HepG2 (cell line): ENCODE data around the gene TAL2. TPM values are rescaled to one million over a fixed set of nuclear protein-coding genes. Genes with fewer than 3 reads are reported as not detected.

Experiments
- ATAC-seq: fragments of 200-7000 bp; cut with Tn5 transposase; 3 replicates; pipeline ENCODE4 v1.9.1; 2020; ENCODE audit warnings: mild to moderate bottlenecking, moderate library complexity
- BruUV-seq: library from RNA; stranded (reverse); fragments of 400-500 nt; replicated peaks from 2 replicates; lab custom pipeline; 2021; lab: Mats Ljungman, UMichigan
- CTCF ChIA-PET: fragments of 300-600 bp; formaldehyde crosslinking; extraction: SDS; loops from one replicate; lab custom pipeline; 2021; ENCODE audit warnings: low total read pairs, inconsistent platforms, low intra/inter-chr PET ratio; lab: Yijun Ruan, JAX
- POLR2A ChIA-PET: fragments of 350-600 bp; sonication (Branson Sonifier 250); formaldehyde crosslinking; loops from one replicate; lab custom pipeline; 2020; ENCODE audit warnings: antibody characterized with exemption, inconsistent platforms; lab: Yijun Ruan, JAX
- DNase-seq: peaks from one replicate; pipeline ENCODE4 v3.0.0-alpha.2; 2015; ENCODE audit warnings: low spot score
- FAIRE-seq: peaks from 3 replicates; lab custom pipeline; 2011; peaks lifted over from hg19 to GRCh38; lab: Jason Lieb, UNC
- H2AFZ ChIP-seq: one replicate; pipeline ENCODE4 v1.6.1; 2011; ENCODE audit warnings: low read length, inconsistent platforms
- H3K27ac ChIP-seq: fragments of 300-600 bp; 3 replicates; pipeline ENCODE4 v1.8.0; 2011; ENCODE audit warnings: mixed run types, mild to moderate bottlenecking, mixed read lengths, low read length, inconsistent platforms; ENCODE audit not compliant: insufficient read depth; ENCODE audit errors: extremely low read length
- H3K27me3 ChIP-seq, 2 experiments: fragments of 200-600 bp in 1 of 2; 2 replicates in 1 of 2; 3 replicates in 1 of 2; pipeline versions ENCODE4 v1.6.0 to v1.8.0; 2011; ENCODE audit warnings: low read length in 2 of 2, mild to moderate bottlenecking in 2 of 2, moderate library complexity in 2 of 2, inconsistent platforms in 1 of 2; ENCODE audit not compliant: insufficient read depth in 2 of 2, control insufficient read depth in 1 of 2
- H3K36me3 ChIP-seq, 2 experiments: fragments of 200-600 bp in 1 of 2; replicated peaks in 1 of 2; 2 replicates in 1 of 2; 3 replicates in 1 of 2; pipeline versions ENCODE4 v1.5.1 to v1.8.0; 2011; ENCODE audit warnings: low read length in 2 of 2, inconsistent platforms in 1 of 2; ENCODE audit not compliant: insufficient read depth in 2 of 2, control insufficient read depth in 1 of 2
- H3K4me1 ChIP-seq: 2 replicates; pipeline ENCODE4 v1.5.1; 2012; ENCODE audit warnings: low read length, inconsistent platforms; ENCODE audit not compliant: insufficient read depth
- H3K4me2 ChIP-seq: 2 replicates; pipeline ENCODE4 v1.6.0; 2011; ENCODE audit warnings: low read depth, low read length, inconsistent platforms
- H3K4me3 ChIP-seq, 3 experiments: fragments of 200-600 bp in 1 of 3; sonication (generic), shearing (Covaris generic) in 1 of 3; replicated peaks in 1 of 3; 2 replicates each; pipeline ENCODE4 v1.5.1; 2011 to 2016; ENCODE audit warnings: low read length in 3 of 3, inconsistent platforms in 2 of 3, low read depth in 2 of 3, mild to moderate bottlenecking in 2 of 3, control low read depth in 1 of 3, mixed read lengths in 1 of 3; ENCODE audit not compliant: insufficient read depth in 1 of 3
- H3K79me2 ChIP-seq: one replicate; pipeline ENCODE4 v1.6.1; 2011; ENCODE audit warnings: low read length, inconsistent platforms; ENCODE audit not compliant: insufficient read depth
- H3K9ac ChIP-seq: 2 replicates; pipeline ENCODE4 v1.6.0; 2011; ENCODE audit warnings: mild to moderate bottlenecking, low read depth, low read length, inconsistent platforms; ENCODE audit not compliant: insufficient read depth
- H3K9me3 ChIP-seq: 2 replicates; pipeline ENCODE4 v1.5.1; 2012; ENCODE audit warnings: mild to moderate bottlenecking, low read length
- H4K20me1 ChIP-seq: 2 replicates; pipeline ENCODE4 v1.6.0; 2011; ENCODE audit warnings: inconsistent platforms, mild to moderate bottlenecking, low read length, moderate library complexity; ENCODE audit not compliant: insufficient read depth
- ADNP ChIP-seq: sonication (generic); formaldehyde crosslinking; IDR thresholded peaks from 2 replicates; pipeline ENCODE4 v1.4.0; 2020; ENCODE audit warnings: missing genetic modification reagents
- FOXJ3 ChIP-seq: sonication (generic); formaldehyde crosslinking; IDR thresholded peaks from 2 replicates; pipeline ENCODE4 v1.4.0; 2020; ENCODE audit warnings: missing genetic modification reagents, mild to moderate bottlenecking, borderline replicate concordance
- GTF3A ChIP-seq: sonication (generic); formaldehyde crosslinking; conservative IDR thresholded peaks from 2 replicates; pipeline ENCODE4 v1.4.0; 2020; ENCODE audit warnings: mild to moderate bottlenecking, missing genetic modification reagents
- MLX ChIP-seq: IDR thresholded peaks from 2 replicates; pipeline ENCODE4 v1.6.1; 2016
- MXD4 ChIP-seq: IDR thresholded peaks from 2 replicates; pipeline ENCODE4 v1.6.1; 2016; ENCODE audit warnings: mild to moderate bottlenecking, missing biosample characterization, missing genetic modification reagents
- NCOA1 ChIP-seq: sonication (generic); formaldehyde crosslinking; IDR thresholded peaks from 2 replicates; pipeline ENCODE4 v1.9.0; 2021; ENCODE audit warnings: missing genetic modification reagents
- NCOR1 ChIP-seq: fragments of 200-600 bp; sonication (generic); IDR thresholded peaks from 2 replicates; pipeline ENCODE4 v1.7.0; 2017; ENCODE audit warnings: antibody characterized with exemption, low read length, borderline replicate concordance
- RAD21 ChIP-seq: fragments of 450-650 bp; formaldehyde crosslinking; IDR thresholded peaks from 2 replicates; pipeline ENCODE4 v1.5.0; 2020; ENCODE audit warnings: mild to moderate bottlenecking
- TEAD3 ChIP-seq: optimal IDR thresholded peaks from 2 replicates; pipeline ENCODE3; 2016; ENCODE audit warnings: borderline replicate concordance
- ZBTB10 ChIP-seq: sonication (generic); formaldehyde crosslinking; IDR thresholded peaks from 2 replicates; pipeline ENCODE4 v1.4.0; 2020; ENCODE audit warnings: missing genetic modification reagents, borderline replicate concordance
- ZNF432 ChIP-seq: sonication (generic); formaldehyde crosslinking; IDR thresholded peaks from 2 replicates; pipeline ENCODE4 v1.5.0; 2020; ENCODE audit warnings: missing genetic modification reagents, mild to moderate bottlenecking, borderline replicate concordance
- ZNF607 ChIP-seq: sonication (generic); formaldehyde crosslinking; IDR thresholded peaks from 2 replicates; pipeline ENCODE4 v1.5.1; 2020; ENCODE audit warnings: missing genetic modification reagents, mild to moderate bottlenecking, borderline replicate concordance
- ZNF672 ChIP-seq: sonication (generic); formaldehyde crosslinking; IDR thresholded peaks from 2 replicates; pipeline ENCODE4 v1.8.1; 2022; ENCODE audit warnings: missing genetic modification reagents
- in situ Hi-C: cut with HindIII; loops from 2 replicates; pipeline ENCODE4 v1.10.0; 2017; ENCODE audit warnings: low pct_unique_long_range_greater_than_20kb; ENCODE audit not compliant: extremely low pct_ligation_motif_present
- intact Hi-C: fragments of 100-400 bp; cut with micrococcal nuclease; formaldehyde crosslinking; loops from one replicate; pipeline ENCODE4 v1.10.0; 2022; ENCODE audit not compliant: unreplicated experiment
- polyA plus RNA-seq, 8 experiments: library from polyadenylated mRNA; depleted of rRNA in 3 of 8; stranded (reverse) in 7 of 8; unstranded in 1 of 8; fragments of >200 nt; fragmentation: Illumina TruSeq in 4 of 8; extraction: Trizol in 4 of 8; gene quantifications; 2 replicates each; pipeline versions ENCODE4 v1.2.1 to v1.2.3, GENCODE V29; 2011 to 2016; ENCODE audit warnings: low read depth in 4 of 8, missing spikeins in 1 of 8, mixed read lengths in 1 of 8; ENCODE audit not compliant: insufficient read depth in 1 of 8
- total RNA-seq, 5 experiments: library from RNA; depleted of rRNA; stranded (reverse); fragments of >200 nt; fragmentation: Illumina TruSeq; extraction: Trizol; gene quantifications; 2 replicates each; pipeline ENCODE4 v1.2.3, GENCODE V29; 2016; ENCODE audit warnings: low read depth in 1 of 5
- TF ChIP-seq, protein P1 (sequence below): sonication (generic); formaldehyde crosslinking; IDR thresholded peaks from 2 replicates; pipeline ENCODE4 v1.8.0; 2022; ENCODE audit warnings: missing genetic modification reagents, mild to moderate bottlenecking, inconsistent platforms, borderline replicate concordance
- TF ChIP-seq, protein P2 (sequence below): sonication (generic); formaldehyde crosslinking; IDR thresholded peaks from 2 replicates; pipeline ENCODE4 v1.4.0; 2020; ENCODE audit warnings: missing genetic modification reagents

Gene TAL2
- total and polyA plus RNA-seq, 2 of the 13 experiments (the other 11 are each of a cell fraction or from before 2014, with no cell fraction given) = 0.22 TPM; not detected in 1

- ChIA-PET POLR2A (no interaction called here), CTCF (no interaction called here)
- Histone ChIP-seq H2AFZ (no peak overlapping the region), H3K79me2 (no peaks in the 10 kb centered on the region), H3K4me1 (no peaks in the 10 kb centered on the region), H3K36me3 (no peaks in the 10 kb centered on the region), H3K27me3 (no peaks in the 10 kb centered on the region), H3K27ac (no peak overlapping the region), H3K9ac (no peak overlapping the region), H4K20me1 (no peaks in the 10 kb centered on the region), H3K9me3 (peaks cover 5% of the 10 kb centered on the region; the same call in 1 of the 2 replicates), H3K4me3 (no peak overlapping the region), H3K4me2 (no peak overlapping the region)
- ATAC-seq (no peak), FAIRE-seq (no peak), DNase-seq (no peak)
- in situ Hi-C loops = no loop called here
- no TSS peak for BruUV-seq
- no peak for TF ChIP-seq ADNP (CRISPR knock-in tag)
- TF ChIP-seq GTF3A = no peak
- TF ChIP-seq MLX (CRISPR knock-in tag) = no peak
- no peak for TF ChIP-seq RAD21
- no peak for TF ChIP-seq NCOA1
- no peak for TF ChIP-seq NCOR1
- TF ChIP-seq, protein P1, sequence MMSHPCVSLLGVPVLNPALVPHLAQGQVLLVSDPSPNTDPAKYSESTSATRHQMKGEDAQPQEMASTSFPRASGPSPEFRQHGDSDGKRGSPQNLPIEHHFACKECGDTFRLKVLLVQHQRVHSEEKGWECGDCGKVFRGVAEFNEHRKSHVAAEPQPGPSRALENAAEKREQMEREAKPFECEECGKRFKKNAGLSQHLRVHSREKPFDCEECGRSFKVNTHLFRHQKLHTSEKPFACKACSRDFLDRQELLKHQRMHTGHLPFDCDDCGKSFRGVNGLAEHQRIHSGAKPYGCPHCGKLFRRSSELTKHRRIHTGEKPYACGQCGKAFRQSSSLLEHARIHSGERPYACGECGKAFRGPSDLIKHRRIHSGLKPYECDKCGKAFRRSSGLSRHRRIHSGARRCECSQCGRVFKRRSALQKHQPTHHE (CRISPR knock-in tag) = no peak
- TF ChIP-seq ZNF672 (CRISPR knock-in tag) = no peak
- no peak for TF ChIP-seq FOXJ3
- no peak for TF ChIP-seq ZBTB10 (CRISPR knock-in tag)
- TF ChIP-seq ZNF432 = no peak
- TF ChIP-seq, protein P2, sequence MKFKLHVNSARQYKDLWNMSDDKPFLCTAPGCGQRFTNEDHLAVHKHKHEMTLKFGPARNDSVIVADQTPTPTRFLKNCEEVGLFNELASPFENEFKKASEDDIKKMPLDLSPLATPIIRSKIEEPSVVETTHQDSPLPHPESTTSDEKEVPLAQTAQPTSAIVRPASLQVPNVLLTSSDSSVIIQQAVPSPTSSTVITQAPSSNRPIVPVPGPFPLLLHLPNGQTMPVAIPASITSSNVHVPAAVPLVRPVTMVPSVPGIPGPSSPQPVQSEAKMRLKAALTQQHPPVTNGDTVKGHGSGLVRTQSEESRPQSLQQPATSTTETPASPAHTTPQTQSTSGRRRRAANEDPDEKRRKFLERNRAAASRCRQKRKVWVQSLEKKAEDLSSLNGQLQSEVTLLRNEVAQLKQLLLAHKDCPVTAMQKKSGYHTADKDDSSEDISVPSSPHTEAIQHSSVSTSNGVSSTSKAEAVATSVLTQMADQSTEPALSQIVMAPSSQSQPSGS (CRISPR knock-in tag) = no peak
- no peak for TF ChIP-seq ZNF607
- TF ChIP-seq TEAD3 = no peak
- no peak for TF ChIP-seq MXD4 (CRISPR knock-in tag)
- intact Hi-C loops = loop anchor here (5.0 kb wide), 1 partner anchor 77 kb away; no protein-coding TSS in a partner anchor
These were observed 22.3 kb upstream of the TAL2 start for GRCh38 chr9:105639936-105640335.
